Fibroblast of lung (primary cell): ENCODE results near the gene HS6ST2. TPM values are rescaled to one million over a fixed set of nuclear protein-coding genes. Genes with fewer than 3 reads are reported as not detected.

ENCODE experiments used
- DNase-seq, 2 donors: peaks; one replicate each; pipeline versions ENCODE4 v3.0.0 to v3.0.0-alpha.2; 2010; ENCODE audit warnings: low read depth in 2 of 2
- H2AFZ ChIP-seq: 2 replicates; pipeline ENCODE4 v1.5.1; 2012; ENCODE audit warnings: low read length, control low read depth, inconsistent platforms
- H3K27ac ChIP-seq: 2 replicates; pipeline ENCODE4 v1.5.1; 2011; ENCODE audit warnings: low read length, control low read depth; ENCODE audit not compliant: insufficient read depth
- H3K27me3 ChIP-seq: 2 replicates; pipeline ENCODE4 v1.5.1; 2011; ENCODE audit warnings: mild to moderate bottlenecking, low read length; ENCODE audit not compliant: control insufficient read depth, insufficient read depth
- H3K36me3 ChIP-seq: 2 replicates; pipeline ENCODE4 v1.5.1; 2011; ENCODE audit warnings: low read length; ENCODE audit not compliant: control insufficient read depth, insufficient read depth
- H3K4me1 ChIP-seq: 2 replicates; pipeline ENCODE4 v1.5.1; 2011; ENCODE audit warnings: low read length; ENCODE audit not compliant: control insufficient read depth, insufficient read depth; ENCODE audit errors: extremely low read depth
- H3K4me2 ChIP-seq: 2 replicates; pipeline ENCODE4 v1.5.1; 2011; ENCODE audit warnings: low read length, control low read depth; ENCODE audit not compliant: insufficient read depth; ENCODE audit errors: extremely low read depth
- H3K4me3 ChIP-seq, 4 experiments: fragments of 200-600 bp in 1 of 4; sonication (generic) in 1 of 4; replicated peaks in 1 of 4; 2 replicates each; pipeline ENCODE4 v1.5.1; 2011 to 2016; ENCODE audit warnings: low read length in 4 of 4, low read depth in 3 of 4, mild to moderate bottlenecking in 3 of 4, control low read depth in 2 of 4, inconsistent platforms in 1 of 4, mixed read lengths in 1 of 4; ENCODE audit not compliant: insufficient read depth in 1 of 4; ENCODE audit errors: control extremely low read depth in 1 of 4
- H3K79me2 ChIP-seq: 2 replicates; pipeline ENCODE4 v1.5.1; 2012; ENCODE audit warnings: mild to moderate bottlenecking, low read length, inconsistent platforms; ENCODE audit not compliant: control insufficient read depth, insufficient read depth
- H3K9ac ChIP-seq: 2 replicates; pipeline ENCODE4 v1.5.1; 2011; ENCODE audit warnings: mild to moderate bottlenecking, low read length, control low read depth; ENCODE audit not compliant: insufficient read depth
- H3K9me3 ChIP-seq: 2 replicates; pipeline ENCODE4 v1.5.1; 2012; ENCODE audit warnings: low read depth, low read length; ENCODE audit not compliant: control insufficient read depth, insufficient read depth
- H4K20me1 ChIP-seq: 2 replicates; pipeline ENCODE4 v1.5.1; 2011; ENCODE audit warnings: low read length; ENCODE audit not compliant: control insufficient read depth, insufficient read depth; ENCODE audit errors: extremely low read depth
- CTCF ChIP-seq, 2 donors: IDR thresholded peaks in 1 of 2; conservative IDR thresholded peaks in 1 of 2; 1 replicate in 1 of 2; 2 replicates in 1 of 2; pipeline ENCODE4 v1.5.1; 2011 to 2012; ENCODE audit warnings: low read length in 2 of 2, control low read depth in 1 of 2, inconsistent platforms in 1 of 2, low read depth in 1 of 2, mild to moderate bottlenecking in 1 of 2
- EZH2 ChIP-seq: IDR thresholded peaks from 2 replicates; pipeline ENCODE4 v1.5.1; 2012; ENCODE audit warnings: low read length, control low read depth, mild to moderate bottlenecking; ENCODE audit errors: missing control alignments
- polyA plus RNA-seq, 2 donors: library from polyadenylated mRNA; depleted of rRNA in 1 of 2; stranded (reverse) in 1 of 2; unstranded in 1 of 2; fragments of >200 nt; gene quantifications; 2 replicates each; pipeline ENCODE4 v1.2.1, GENCODE V29; 2011 to 2012; ENCODE audit warnings: missing spikeins in 1 of 2
- total RNA-seq: library from RNA; depleted of rRNA; stranded (reverse); fragments of >200 nt; gene quantifications from 2 replicates; pipeline ENCODE4 v1.2.1, GENCODE V29; 2014

The HS6ST2 gene
- total and polyA plus RNA-seq, 2 donors (not counting 1 experiment from before 2014, with no cell fraction given) = 0.01 to 0.17 TPM

- H3K9ac ChIP-seq = no peak overlapping the region
- TF ChIP-seq EZH2 = no peak
- TF ChIP-seq CTCF (conservative IDR thresholded peaks at IDR 0.05 in 1 of 2, IDR thresholded peaks at IDR 0.05 in 1 of 2; ENCODE audit: low read depth in 1 of 2, low read length in 2 of 2) = no peak
- H3K27me3 ChIP-seq = no peaks in the 10 kb centered on the region
- no peak overlapping the region for H2AFZ ChIP-seq
- H4K20me1 ChIP-seq = no peaks in the 10 kb centered on the region
- no peaks in the 10 kb centered on the region for H3K9me3 ChIP-seq
- no peaks in the 10 kb centered on the region for H3K4me1 ChIP-seq
- H3K4me3 ChIP-seq = no peak overlapping the region
- no peaks in the 10 kb centered on the region for H3K36me3 ChIP-seq
- no peak overlapping the region for H3K27ac ChIP-seq
- H3K4me2 ChIP-seq = no peak overlapping the region
- no peak for DNase-seq
- H3K79me2 ChIP-seq = no peaks in the 10 kb centered on the region
Observed at GRCh38 chrX:132757066-132757623, 201.3 kb downstream of the HS6ST2 start.

GRCh38 chrX:132756439-132756838, 202.0 kb downstream of the HS6ST2 start:
- Histone ChIP-seq H3K79me2 (no peaks in the 10 kb centered on the region), H3K4me1 (no peaks in the 10 kb centered on the region), H3K27me3 (no peaks in the 10 kb centered on the region), H2AFZ (no peak overlapping the region), H3K4me3 (no peak overlapping the region), H3K4me2 (no peak overlapping the region), H3K36me3 (no peaks in the 10 kb centered on the region), H3K9me3 (no peaks in the 10 kb centered on the region), H3K27ac (no peak overlapping the region), H4K20me1 (no peaks in the 10 kb centered on the region), H3K9ac (no peak overlapping the region)
- TF ChIP-seq CTCF (conservative IDR thresholded peaks at IDR 0.05 in 1 of 2, IDR thresholded peaks at IDR 0.05 in 1 of 2; ENCODE audit: low read depth in 1 of 2, low read length in 2 of 2) (no peak), EZH2 (no peak)
- DNase-seq = no peak

GRCh38 chrX:132751063-132751690, 207.3 kb downstream of the HS6ST2 start:
- Histone ChIP-seq H3K9ac (no peak overlapping the region), H2AFZ (no peak overlapping the region), H3K9me3 (no peaks in the 10 kb centered on the region), H3K4me2 (no peak overlapping the region), H3K36me3 (no peaks in the 10 kb centered on the region), H3K4me3 (no peak overlapping the region), H3K4me1 (no peaks in the 10 kb centered on the region), H3K79me2 (no peaks in the 10 kb centered on the region), H3K27me3 (no peaks in the 10 kb centered on the region), H3K27ac (no peak overlapping the region), H4K20me1 (no peaks in the 10 kb centered on the region)
- DNase-seq = no peak
- TF ChIP-seq EZH2 (no peak), CTCF (conservative IDR thresholded peaks at IDR 0.05 in 1 of 2, IDR thresholded peaks at IDR 0.05 in 1 of 2; ENCODE audit: low read depth in 1 of 2, low read length in 2 of 2) (no peak)
